ENCODE results near the gene CLIC1.

CLIC1 gene

DNA sequence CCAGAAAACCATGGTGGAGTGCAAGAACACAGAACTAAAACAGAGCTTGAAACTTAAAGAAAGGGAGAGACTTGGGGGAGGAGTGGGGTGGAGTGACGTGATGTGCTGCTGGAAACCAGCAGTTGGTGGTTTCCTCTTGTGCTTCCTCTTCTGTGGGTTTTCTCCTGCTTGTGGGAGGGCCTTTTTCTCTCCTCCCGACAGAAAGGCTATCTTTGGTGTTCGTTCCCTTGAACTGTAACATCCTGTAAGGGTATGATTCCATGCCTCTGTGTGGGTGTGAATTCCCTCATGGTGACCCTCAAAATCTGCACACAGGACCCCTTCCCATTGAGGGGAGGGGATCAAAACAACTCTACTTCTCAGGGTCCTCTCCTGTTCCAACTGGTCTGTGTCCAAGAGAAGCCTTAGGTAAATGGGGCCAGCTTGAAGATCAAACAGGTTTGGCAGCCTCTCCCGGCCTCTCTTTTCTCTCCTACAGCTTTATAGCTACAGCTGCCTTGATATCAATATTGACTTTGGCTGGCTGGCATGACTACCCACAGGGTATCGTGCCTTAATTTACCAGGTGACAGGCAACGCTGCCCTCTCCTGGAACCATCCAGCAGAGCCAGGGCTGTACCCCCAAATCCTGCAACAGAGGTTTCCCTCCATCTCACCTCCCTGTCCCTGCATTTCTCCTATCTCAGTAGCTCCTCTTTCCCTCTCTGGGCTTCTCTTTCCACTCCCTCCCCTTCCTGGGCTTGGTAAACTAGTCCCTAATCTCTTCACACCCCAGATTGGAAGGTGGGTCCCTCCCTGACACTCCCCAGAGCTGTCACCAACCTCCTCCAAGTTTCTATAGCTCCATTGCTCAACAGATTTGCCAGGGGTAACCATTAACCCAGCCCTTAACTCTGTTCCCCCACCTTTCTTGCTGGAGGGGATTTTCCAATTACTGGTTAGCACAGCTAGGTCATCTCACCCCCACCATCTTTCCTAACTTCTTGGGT is 2.0 kb upstream of the CLIC1 start:
- DNase-seq: peak; percentile 33 to 39

DNA sequence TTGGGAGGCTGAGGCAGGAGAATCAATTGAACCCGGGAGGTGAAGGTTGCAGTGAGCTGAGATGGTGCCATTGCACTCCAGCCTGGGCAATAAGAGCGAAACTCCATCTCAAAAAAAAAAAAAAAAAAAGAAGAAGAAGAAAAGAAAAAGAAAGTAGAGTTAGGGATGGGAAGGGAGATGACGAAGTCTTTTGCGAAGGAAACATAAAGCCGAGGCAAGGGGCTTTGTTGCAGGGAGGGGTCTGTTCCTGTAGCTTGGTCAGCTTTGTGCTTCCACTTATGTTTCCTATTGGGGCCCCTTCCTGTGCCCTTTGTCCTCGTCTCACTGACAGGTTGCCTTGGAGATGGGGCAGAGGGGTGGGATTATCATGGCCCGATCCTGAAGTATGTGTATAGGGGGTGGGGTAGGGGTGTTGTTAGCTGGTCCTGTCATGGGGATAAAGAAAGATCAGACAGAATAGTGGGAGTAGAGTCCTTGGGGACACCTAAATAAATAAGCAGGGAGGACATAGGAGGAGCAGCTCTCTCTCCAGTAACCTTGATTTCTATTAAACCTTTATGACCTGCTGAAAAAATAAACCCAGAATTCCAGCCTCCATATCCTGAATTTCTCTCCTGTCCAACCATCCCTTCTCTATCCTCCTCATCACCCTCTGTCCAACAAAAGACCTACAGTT is 1.1 kb upstream of the CLIC1 start:
- DNase-seq: peak in 1 of 2 experiments; percentile 13

DNA sequence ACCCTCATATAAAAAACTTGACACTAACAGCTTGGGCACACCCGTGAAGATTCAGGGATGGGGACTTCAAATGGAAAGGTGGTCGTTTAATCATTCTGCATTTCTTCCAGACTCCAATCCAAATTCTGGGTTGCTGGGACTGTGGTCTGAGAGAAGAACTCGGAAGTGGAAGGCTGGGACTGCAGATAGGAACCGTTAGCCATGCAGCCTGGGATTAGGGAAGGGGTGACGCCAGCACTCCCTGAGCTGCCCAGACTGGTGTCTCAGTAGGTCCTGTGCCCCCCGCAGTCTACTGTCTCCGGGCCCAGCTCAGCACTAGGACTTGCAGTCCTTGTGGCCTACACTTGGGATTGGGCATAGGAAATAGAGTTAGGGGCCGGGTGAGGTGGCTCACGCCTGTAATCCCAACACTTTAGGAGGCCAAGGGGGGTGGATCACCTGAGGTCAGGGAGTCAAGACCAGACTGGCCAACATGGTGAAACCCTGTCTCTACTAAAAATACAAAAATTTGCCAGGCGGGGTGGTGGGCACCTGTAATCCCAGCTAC is 511 bp upstream of the CLIC1 start:
- no peak for DNase-seq

DNA sequence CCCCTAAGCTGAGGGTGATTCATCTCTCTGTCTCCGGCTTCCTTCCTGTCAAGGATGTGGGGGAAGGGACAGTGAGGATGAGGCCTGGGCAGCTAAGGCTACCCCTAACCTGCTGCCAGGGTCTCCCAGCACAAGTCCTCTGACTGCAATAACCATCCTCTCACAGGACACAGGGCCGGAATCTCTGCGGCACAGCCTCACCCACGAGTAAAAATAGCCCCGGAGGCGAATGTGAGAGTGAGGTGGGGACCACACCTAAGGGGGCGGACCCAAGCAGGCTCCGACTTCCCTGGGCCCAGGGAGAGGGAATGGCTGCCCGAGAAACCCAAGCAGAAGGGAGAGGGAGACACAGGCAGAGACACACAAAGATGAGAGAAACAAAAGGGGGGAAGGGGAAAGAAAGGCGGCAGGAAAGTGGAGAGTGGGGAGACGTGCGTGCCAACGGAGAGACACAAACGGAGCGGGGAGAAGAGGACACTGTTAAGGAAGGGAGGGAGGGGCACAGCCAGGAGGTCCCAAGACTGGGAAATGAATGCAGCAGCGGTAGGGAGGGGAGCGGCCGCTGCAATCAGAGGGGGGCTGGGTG is 1.4 kb downstream of the CLIC1 start:
- DNase-seq: no peak

DNA sequence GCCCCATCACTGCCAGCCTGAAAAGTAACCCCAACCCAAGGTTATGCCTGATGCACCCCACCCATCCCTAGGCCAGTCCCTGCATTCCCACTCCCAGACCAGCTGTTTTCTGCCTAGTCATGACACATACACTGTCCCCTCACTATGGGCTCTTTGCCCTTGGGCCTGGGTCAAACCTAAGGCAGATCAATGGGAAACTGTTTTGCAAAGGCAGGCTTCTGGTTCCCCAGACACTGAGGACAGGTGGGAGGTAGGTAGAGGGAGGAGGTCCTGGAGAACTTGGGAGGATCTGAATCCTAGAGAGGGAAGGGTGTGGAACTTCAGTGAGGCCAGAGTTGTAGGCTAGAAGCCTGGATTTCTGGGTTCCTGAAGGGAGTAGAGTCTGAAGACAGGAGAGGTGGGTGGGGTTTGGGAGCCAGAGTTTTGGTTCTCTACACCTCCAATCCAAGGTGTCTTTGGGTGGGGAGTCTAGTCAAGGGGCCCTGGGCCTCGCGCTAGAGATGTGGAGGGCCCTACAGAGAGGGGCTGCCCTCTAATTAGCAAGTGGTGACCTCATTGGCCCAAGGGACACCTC is 2.0 kb downstream of the CLIC1 start:
- no peak for DNase-seq

DNA sequence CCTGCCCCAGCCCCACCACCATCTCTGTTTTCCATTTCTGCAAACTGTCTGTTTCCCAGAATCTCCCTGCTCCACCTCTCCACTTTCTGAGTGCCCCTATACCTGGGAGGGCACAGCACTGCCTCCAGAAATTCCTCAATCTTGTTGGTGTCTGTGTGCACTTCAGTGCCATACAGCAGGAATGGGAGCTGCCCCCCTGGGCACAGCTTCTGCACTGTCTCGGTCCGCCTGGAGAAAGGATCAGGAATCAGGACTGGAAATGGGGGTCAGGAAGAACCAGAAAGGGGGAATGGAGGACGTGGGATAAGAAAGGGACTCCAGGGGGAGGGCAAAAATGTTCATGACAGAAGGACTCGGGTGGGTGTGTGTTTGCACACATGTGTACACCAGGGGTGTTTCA is 2.6 kb downstream of the CLIC1 start:
- DNase-seq: no peak

DNA sequence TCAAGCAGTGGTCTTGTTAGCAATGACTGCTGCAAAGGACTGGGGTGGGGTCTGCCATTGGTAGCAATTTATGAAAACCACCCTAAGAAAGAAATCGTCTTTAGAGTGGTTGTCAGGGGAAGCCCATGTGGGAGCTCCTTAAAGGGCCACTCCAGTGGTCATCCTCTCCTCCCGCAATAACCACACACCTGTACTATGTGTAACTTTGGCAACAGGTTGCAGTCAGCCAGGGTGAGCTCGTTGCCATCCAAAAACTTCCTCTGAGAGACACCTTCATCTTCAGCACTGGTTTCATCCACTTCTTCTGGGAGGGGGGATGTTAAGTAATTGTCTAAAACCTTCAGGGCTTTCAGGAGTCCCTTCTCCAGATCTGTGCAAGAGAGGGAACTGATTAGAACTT is 4.3 kb downstream of the CLIC1 start:
- DNase-seq: no peak

DNA sequence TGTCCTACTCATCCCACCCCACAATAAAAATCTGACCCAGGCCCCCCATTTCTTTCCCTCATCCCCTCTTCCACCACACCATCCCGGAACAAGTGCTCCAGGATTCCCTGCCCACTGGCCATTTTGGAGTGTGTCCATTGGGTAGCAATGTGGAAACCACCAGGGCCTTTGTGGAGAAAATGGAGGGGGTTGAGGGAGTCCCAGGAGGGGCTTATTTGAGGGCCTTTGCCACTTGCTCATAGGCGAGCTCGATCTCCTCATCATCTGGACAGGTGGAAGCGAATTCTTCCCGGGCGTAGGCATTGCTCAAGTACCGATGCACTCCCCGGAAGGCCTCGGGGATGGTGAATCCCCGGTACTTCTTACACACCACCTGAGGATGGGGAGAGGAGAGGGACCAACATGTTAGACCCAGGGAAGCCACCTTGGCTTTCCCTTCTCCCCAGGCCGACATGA is 5.7 kb downstream of the CLIC1 start:
- DNase-seq: no peak

DNA sequence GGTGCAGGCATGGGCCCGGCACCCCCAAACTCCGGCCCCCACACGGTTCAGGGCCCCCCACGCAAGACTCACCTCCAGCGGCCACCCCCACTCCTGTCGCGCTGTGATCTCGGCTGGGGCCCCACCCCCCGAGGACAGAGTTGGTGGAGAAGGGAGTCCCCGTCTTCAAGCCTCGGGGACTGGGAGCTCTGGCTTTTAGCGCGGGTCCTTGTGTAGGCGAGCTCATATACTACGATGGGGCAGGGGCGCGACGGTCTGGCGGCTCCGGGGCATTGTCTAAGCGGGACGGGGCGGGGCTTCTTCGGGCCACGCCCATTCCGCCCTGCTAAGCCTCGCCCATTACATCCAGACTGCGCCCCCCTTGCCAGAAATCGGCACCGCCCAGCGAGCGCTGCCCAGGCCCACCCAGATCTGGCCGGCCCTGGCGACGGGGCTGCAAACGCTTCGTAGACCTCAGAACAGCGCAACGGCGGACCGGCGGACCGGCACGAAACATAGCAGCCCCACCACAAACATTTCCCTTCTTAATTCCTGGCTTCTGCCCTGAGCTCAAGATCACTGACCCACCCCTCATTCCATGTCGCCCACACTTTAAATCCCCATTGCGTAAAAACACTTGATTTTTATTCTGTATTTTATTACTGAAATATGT is 6.2 kb downstream of the CLIC1 start:
- DNase-seq: peak; percentile 65 to 70

DNA sequence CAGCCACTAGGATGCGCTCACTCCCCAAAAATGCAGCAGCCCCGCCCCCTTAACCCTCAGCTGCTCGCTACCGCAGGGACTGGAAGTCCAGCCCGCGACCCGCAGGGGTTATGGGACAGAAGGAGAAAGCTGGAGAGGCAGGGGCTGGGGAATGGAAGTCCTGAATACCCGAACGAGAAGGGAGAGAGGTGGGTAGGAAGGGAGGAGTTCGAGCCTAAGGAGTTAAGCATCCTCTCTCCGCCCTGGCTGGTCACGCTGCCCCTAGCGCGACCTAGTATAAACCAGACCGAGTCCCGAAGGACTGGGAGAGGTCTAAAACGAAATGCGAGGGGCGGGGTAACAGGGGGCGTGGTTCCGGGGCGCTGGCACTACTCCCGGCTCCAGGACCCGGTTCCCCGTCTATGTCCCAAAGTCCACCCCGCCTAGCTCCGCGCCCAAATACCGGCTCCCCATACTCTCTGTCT is 6.8 kb downstream of the CLIC1 start:
- DNase-seq: peak; percentile 48 to 64

DNA sequence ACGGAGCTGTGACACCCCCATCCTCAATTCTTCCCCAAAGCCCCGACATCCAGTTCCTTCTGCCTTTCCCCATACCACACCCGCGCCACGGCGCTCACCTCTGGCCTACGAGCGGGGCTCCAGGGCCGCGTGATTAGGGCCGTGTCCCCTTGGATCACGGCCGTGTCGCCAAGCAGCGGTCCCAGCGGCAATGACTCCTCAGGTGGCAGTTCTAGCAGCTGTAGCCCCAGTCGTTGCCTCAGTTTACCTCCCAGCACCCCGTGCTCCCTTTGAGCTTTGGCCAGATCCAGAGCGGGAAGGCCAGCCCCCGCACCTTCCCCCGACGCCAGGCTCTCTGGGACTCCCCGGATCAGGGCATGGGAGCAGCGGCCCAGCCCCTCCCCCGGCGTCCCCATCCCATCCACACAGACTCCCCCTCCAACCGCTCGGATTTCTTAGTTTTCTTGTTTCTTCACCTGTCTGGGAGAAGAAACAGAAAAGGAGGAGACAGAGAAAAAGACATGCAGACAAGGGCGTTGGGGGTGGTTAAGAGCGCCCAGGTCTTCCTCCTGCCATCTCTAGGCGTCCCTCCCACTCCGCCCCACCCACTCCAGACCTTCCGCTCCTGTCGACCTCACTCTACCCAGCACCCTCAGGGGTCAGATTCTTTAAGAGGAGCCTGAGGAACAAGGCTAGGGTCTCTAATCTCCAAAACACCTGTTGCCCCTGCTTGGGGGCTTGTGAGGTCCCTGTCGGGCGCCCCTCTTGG is 7.4 kb downstream of the CLIC1 start, which contains the start of gene DDAH2:
TSS of gene DDAH2 (minus strand) at position 533 of the 748 bp plus-strand sequence. CDS start at position 395, 138 bp downstream.
- no peak for DNase-seq

DNA sequence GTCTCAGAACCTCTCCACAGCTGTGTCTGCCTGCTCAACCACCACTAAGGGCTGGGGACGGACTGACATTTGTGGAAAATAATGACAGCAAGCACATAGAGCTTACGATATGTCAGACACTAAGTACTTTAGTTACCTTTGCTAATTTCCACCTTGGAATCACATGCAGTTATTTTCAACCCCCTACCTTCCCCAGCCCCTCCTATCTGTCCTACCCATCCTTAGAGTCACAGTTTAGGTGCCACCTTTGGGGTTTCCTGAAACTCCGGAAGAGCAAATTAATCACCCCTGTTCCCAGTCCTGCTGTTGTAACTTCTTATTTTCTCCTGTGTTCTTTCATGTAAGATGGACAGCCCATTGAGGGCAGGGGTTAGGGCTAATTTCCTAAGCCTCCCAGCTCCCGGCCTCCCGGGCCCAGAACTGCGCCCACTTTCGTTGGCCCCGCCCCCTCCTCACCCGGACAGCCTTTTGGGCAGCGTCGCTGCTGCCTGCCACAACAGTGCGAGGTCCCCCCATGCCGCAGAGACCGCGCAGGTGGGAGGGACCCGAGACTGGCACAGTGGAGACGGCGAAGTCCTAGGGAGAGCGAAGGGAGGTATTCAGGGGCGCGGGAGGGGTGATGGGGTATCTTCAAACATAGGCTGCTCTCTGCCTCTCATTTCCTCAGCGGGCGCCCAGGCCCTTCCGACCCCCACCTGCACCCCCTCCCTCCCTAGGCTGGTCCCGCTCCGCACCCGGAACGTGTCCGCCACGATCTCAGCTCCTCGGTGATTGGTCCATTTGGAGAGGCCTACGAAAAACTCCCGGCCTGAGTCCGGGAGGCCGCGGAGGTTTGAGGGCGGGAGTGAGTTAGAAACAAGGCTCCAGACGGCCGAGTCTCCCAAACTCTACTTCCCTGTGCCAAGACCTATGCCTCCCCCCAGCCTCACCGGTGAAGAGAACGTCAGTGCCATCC is 8.3 kb downstream of the CLIC1 start:
- DNase-seq: no peak

DNA sequence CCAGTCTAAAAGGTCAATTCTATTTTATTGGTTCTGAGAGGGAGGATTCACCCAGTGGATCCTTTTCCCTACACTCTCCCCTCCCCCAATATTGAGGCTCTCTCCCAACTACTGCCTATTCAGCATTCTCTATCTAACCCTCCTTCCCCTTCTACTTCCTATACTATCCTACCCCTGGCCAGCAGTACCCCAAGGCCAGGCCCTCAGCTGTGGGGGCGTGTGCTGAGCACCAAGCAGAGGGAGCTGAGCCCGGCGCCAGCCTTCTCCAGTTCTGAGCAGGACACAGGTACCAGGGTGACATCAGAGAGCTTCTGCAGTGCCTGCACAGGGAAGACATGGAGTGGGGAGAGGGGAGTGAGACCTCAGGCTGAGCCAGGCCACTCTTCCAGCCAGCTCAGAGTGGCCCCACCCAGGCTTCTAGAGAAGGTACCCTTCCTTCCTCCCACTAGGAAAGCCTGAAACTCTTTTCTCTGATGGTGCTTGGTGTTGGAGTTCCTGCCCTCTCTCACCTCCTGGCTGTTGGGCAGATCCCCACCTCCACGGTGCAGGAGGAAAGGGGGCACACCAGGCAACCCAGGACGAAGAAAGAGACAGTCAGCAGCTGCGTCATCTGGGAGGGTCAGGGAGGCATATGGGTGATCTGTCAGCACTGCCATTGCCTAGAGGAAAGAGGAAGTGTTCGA is 9.2 kb downstream of the CLIC1 start:
- DNase-seq: no peak

DNA sequence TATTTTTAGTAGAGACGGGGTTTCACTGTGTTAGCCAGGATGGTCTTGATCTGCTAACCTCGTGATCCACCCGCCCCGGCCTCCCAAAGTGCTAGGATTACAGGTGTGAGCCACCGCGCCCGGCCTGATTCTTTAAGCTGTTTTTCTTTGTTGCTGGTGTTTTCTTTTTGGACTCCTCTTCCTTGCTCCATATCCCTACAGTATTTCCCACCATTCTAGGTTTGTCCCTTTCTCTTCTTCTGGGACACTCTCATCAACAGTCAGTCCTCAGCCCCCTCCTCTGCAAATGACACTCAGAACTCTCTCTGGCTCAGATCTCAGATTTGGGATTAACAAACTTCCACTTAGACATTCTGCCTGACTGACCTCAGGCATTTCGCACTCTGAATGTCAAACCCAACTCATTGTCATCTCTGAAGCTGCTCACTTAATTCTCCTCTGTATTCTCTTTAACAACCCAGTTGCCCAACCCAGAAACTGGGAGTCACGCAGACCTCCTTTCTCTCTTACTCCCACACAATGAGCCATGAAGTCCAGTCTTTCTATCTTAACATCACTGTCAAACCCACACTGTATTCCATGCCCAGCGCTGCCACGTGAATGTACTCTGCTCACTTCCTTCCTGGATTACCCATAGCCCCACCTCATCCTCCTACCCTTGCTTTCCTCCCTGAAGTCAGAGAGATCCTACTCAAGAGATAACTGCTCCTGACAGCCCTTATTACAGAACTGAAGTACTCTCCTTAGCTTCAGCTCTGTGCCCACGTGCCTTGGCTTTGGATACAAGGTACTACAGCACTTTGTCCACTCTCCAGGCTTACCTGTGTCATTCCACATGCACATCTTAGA is 10.6 kb downstream of the CLIC1 start:
- DNase-seq: no peak

DNA sequence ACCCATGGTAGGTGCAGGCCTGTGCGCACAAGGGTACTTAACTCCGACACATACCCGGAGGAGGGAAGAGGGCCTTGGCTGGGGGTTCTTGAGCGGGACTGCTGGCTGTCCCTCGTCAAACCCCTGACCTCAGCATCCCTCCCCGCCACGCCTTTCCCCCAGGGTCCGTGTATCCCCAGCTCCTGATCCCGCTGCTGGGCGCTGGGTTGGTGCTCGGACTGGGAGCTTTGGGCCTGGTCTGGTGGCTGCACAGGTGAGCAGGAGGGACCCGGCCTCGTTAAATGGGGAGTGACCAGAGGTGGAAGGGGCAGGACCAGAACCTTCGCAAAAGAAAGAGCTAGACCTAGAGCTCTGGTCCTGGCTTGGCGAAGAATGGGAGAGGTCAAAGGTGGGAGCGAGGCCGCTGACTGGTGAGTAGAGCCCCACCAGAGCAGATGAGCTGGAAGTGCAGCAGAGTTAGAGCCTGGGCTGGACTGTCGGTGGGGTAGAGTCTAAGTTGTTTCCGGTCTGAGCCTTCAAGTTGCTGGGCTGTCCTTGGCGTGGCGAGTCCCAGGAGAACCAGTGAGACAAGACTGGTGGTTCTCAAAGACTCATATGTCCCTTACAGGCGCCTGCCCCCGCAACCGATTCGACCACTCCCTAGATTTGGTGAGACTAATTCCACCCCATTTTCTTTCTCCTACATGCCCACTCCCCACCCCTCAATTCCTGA is 12.2 kb downstream of the CLIC1 start:
- no peak for DNase-seq

DNA sequence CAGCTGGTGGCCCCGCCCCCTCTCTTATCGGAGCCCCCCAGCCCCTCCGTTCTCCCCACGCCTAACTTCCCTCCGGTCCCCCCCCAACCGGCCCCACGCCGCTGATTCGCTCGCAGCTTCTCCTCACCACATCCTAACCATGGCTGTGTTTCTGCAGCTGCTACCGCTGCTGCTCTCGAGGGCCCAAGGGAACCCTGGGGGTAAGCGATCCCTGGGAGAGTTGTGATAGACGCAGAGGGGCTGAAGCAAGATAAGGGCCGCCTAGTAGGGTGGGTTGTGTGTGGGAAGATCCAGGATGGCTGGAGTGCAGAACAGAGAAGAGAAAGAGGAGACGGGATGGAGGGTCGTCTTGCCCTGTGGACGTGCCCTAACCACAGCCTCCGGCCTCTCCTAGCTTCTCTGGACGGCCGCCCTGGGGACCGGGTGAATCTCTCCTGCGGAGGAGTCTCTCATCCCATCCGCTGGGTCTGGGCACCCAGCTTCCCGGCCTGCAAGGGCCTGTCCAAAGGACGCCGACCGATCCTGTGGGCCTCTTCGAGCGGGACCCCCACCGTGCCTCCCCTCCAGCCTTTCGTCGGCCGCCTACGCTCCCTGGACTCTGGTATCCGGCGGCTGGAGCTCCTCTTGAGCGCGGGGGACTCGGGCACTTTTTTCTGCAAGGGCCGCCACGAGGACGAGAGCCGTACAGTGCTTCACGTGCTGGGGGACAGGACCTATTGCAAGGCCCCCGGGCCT is 12.9 kb downstream of the CLIC1 start, which contains the start of gene MPIG6B:
TSS of gene MPIG6B (plus strand) at position 129 of the 735 bp plus-strand sequence. CDS start at position 140, 11 bp downstream.
- no peak for DNase-seq

DNA sequence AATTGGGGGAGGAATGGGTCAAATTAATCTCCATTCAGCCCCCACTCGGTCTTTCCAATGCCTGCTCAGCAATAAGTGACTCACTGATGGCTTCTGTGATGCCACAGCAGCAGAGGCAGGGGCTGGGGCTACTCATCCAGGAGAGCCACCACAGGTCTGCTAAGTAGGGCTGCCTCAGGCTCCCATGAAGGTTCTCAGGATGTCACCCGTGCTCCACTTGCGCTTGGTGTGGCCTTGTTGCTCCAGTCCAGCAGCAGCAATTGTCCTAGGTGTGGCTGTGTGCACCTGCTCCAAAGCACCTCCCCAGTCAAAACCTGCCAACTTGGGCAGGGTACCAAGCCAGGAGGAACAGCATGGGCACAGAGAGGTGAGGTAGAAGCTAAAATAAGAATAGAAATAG is 14.2 kb downstream of the CLIC1 start:
- no peak for DNase-seq

All from NCI-H1930 (cell line).